Left kidney (tissue), 2 donors: ENCODE measurements around the gene CA6. TPM values are rescaled to one million over a fixed set of nuclear protein-coding genes. Genes with fewer than 3 reads are reported as not detected.
"Not testable (repeated sequence)": the region's sequence is repeated elsewhere in the genome, so short reads cannot be mapped to it uniquely, and the experiment has no call there.

Source experiments
- DNase-seq: peaks from one replicate; pipeline ENCODE4 v3.0.0-alpha.2; 2013
- polyA plus RNA-seq: library from polyadenylated mRNA; unstranded; fragments of 120-200 nt; gene quantifications from one replicate; pipeline ENCODE4 v1.2.1, GENCODE V29; 2013; ENCODE audit not compliant: insufficient read length

The CA6 gene
- polyA plus RNA-seq, 1 donor: 0.12 TPM

DNA sequence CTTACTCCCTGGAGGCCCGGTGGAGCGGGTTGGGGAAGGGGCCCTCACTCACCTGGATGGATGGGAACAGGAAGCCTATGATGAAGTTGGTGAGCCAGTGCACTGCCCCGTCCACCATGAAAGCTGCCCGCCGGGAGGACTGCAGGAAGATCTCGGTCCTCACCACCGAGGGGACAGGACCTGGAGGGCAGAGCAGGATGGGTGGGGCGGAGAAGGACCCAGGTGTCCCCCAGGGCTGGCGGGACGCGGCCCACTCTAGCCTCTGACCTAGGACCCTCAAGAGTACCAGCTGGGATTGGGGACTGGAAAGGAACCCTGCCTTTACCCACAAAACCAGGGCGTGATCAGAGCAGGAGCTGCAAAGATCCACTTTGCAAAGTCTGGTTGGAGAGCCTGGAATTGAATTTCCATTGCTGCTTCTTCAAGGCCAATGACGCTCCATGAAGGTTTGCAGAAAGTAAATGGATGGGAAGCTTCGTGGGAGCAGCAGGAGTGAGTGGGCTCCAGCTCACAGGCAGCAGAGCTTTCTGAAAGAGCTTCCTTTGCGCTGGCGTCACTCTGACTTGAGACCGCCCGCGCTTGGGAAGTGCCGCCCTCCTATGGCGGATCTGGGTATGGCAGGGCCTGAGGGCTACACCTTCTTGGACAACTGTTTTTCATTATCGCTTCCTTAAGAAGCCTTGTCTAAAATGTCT is 59.2 kb downstream of the CA6 start:
- peak; percentile 77 for DNase-seq

DNA sequence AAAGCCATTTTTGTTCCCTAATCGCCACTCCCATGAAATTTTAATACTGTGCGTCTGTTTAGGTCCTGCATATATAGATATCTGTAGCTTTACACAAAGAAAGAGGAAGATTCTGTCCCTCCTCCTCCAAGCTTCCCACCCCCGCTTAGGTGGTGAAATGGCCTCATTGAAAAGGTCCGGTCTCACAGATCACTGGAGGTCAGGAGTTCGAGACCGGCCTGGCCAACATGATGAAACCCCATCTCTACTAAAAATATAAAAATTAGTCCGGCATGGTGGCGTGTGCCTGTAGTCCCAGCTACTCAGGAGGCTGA is 59.7 kb downstream of the CA6 start:
- no peak for DNase-seq

DNA sequence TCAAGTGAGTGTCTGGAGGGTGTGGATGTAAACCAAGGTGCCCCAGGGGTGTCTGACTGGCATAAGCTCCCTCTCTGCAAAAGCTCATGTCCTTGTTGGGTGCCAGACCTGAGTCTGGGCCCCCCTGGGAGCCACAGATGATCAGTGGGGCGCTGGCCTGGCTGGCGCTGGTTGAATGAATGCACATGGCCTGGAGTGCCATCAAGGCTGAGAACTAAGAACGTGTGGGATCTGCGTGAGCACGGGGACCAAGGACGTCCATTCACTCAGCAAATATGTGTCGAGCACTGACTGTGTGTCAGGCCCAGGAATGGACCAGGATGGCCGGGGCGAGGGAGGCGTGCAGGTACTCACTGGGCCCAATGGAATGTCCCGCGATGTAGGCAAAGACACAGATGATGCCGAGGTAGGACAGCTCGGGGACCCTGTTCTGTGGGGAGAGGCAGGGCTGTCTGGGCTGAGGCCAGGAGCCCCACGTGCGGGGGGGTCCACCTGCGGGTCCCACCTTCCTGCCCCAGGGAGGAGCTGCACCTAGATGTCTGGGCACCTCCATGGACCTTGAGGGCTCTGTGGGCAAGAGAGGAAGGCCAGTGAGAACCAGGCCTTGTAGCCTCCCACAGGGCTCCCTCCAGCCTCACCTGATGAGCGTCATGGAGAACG is 61.4 kb downstream of the CA6 start:
- no peak for DNase-seq

DNA sequence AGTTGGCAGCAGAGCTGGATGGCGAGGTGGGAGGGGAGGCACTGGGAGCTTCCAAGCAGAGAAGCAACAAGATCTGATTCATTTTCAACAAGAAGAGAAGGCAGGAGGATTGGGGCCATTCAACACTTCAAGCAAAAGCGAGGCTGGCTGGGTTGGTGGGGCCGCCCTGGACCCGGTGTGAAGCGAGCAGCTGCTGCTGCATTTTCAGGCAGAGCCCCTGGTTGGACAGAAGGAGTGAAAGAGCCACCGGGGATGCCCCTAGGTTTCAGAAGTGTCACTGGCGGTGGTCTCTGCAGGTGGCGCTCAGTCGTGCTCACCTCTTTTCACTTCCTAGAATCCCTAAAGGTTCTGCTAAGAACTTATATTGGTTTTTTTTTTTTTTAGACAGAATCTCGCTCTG is 62.6 kb downstream of the CA6 start:
- DNase-seq: no peak

DNA sequence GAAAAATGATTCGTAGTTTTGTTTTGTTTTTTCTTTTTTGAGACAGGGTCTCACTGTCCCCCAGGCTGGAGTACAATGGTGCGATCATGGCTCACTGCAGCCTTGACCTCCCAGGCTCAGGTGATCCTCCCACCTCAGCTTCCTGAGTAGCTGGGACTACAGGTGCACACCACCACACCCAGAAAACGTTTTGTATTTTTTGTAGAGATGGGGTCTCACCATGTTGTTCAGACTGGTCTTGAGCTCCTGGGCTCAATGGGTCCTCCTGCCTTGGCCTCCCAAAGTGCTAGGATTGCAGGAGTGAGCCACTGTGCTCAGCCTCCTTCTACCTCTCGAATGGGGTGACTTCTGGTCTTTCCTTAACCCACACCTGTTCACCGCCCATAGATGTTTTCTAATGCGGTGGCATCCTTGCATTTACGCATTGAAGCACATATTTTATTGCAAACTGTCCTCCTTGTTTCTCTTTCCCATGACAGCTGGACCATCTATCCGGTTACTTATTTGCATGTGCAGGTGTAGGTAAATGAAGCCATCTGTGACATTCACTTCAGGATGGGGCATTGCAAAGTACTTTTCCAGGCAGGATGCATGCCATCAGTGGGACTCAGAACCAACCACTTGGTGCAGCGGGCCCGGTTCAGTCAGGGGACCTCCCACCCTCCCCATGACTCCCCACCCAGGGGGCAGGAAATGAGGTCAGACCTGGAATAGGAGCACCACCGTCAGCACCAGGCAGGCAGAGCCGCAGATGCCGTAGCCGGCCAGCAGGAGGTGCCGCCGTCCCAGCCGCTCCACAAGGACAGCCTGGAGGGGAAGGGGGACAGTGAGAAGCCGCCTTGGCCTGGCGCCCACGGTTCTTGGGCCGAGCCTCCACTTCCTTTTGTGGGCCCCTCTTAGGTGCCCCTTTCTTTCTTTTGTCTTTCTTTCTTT is 64.0 kb downstream of the CA6 start:
- DNase-seq: no peak

DNA sequence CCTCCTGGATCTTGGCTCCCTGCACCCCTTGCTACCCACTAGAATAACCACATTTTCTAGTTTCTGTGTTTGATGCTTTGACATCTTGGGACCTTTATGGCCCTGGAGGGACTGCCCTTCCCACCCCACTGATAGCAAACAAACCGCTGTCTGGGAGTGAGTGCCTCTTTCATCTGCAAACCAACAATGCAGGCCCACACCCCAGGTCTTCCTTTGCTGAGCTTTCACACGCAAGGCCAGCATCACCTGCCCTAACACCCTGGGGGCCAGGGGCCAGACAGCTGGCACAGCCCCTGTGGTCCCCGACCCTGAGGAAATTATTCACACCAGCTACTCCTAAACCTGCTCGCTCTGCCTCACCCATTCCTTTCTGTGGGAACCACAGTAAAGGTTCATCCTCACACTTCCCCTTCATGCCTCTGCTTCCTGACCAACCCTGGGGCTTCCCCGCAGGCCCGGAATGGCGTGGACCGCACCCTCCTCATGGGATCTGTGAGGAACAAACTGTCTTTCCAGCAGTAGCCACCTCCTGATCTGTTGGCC is 65.2 kb downstream of the CA6 start:
- no peak for DNase-seq

DNA sequence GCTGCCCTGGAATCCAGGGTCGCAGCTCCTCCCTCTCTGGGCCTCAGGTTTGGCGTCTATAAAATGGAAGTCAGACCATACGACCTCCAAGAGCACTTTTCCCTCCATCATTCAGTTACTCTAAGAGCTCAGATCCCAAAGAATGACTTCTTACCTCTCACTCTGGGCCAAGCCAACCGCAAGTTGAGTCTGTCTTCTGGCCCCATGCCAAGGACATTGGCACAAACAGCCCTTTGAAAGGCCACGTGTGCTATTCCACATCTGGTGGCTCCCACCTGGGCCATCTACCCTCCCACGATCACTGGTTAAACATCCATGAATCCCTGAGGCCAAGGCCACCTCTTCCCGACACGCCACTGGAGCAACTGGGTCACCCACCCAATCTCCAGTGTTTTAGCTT is 68.2 kb downstream of the CA6 start:
- no peak for DNase-seq

DNA sequence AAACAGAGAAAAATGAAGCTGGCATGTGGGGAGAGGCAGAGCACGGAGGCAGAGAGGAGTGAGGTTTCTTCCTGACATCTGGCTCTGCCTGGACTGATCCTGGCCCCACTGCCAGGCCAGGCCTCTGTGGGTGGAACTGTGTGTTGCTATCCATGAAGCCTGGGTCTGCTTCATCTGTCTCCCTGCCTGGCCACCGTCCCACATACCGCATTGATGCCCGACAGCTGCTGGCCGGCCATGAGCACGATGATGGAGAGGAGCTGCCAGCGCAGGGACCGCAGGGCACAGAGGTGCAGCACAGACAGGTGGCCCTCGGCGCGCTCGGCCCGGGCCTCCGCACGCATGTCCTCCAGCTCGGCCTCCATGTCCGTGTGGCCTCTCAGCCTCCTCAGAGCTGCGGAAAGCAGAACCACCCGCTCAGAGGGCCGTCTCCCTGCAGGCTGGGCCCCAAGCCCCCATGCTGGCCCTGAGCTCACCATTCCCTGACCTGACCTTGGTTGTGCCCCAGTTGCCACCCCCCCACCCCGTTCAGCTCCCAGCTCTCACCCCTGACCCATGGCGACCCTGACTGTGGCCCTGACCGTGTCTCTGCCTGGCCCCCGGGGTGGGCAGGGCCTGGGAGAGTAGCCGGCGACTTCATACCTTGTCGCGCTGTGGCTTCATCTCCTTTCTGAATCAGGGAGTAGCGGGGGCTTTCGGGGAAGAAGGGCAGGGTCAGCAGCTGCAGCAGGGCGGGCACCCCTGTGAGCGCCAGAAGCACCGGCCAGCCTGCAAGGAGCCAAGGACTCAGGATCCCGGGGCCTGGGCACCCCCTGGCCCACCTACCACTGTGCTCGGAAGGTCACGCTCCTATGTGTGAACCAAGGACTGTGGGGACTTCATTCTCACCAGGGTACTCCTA is 69.1 kb downstream of the CA6 start:
- DNase-seq: no peak

DNA sequence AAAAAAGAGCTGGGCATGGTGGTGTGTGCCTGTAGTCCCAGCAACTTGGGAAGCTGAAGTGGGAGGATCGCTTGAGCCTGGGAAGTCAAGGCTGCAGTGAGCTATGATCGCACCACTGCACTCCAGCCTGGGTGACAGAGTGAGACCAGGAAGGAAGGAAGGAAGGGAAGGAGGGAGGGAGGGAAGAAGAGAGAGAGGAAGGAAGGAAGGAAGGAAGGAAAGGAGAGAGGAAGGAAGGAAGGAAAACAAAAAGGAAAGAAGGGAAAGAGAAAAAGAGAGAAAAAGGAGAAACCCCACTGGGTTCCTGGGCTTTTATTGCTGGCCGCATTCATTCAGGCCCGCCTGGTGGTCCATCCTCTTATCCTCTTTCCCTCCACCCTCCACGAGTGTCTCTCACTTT is 70.8 kb downstream of the CA6 start:
- no peak for DNase-seq

DNA sequence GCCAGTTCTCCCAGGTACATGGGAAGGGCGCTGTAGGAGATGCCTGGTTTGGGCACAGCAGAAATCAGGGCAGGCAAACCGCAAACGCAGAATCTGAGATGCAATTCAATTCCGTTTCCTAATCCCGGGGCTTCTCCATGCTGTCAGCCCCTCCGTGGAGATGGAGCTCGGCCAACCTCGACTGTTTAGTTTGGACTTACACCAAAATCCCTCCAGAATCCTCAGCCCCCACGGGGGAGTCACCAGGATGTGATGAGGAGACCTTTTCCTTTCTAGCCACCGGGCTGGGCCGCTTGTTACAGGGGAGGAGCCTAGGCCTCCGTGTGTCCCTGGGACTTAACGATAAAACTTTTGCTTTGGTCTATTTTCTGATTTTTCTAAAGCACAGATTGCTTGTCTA is 72.7 kb downstream of the CA6 start:
- peak; percentile 74 for DNase-seq

DNA sequence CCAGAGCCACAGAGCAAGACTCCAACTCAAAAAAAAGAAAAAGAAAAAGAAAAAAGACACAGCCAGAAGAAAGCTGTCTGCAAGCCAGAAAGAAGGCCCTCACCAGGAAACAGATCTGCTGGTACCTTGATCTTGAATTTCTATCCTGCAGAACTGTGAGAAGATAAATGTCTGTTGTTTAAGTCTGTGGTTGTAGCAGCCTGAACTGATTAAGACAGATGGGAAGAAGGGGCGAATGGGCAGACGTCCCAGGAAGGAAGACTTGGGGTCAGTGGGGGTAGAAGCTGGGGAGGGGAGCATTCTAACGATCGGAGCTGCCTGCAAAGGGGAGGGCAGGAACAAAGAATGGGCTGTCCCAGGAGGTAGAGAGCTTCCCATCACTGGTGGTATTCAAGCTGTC is 74.2 kb downstream of the CA6 start:
- DNase-seq: no peak

DNA sequence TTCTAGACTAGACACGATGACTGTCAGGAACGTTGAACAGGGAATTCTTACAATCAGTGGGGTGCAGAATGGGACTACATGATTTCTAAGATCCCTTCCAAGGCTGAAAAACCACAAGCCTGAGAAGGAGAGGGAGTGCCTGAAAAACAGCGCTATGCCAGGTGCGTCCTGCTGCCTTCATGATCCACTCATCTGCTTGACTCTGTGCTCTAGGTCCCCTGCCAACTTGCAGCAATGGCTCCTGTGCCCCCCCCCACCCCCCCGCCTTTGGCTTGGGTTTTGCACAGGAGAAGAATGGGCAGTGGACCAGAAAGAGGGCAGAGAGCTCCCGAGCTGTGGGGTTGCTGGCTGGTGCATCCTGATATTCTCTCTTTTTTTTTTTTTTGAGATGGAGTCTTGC is 74.6 kb downstream of the CA6 start:
- no peak for DNase-seq

DNA sequence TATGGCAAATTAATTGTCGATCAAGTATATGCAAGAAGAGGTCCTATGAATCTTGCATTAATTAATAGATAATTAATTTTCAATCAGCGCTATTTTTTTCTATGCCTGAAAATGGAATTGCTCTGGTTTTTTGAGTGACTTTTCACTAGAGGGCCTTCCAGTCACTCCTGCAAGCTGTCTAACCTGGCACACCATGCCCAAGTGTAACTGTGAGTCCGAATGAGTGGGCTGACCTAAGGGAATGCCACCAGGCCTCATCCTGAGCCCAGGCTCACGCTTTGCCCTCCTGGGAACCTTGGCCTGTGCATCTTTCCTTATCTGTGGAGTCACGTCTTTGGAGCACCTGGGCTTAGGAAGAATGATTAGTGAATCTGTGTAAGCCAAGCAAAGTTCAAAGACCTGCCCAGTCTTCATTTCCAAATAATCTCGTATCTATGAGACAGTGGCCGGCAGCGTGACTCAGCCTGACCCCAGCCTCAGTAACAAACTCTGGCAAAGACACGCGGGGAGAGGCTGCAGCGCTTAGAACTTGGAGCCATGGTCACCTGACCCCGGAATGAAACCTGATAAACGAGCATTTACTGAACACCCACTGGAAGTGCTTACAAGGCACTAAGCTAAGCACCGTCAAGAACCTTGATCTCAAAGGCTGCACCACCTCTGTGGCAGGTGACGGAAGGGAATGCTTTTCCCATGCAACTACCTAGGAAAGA is 76.5 kb downstream of the CA6 start:
- DNase-seq: not testable (repeated sequence)

DNA sequence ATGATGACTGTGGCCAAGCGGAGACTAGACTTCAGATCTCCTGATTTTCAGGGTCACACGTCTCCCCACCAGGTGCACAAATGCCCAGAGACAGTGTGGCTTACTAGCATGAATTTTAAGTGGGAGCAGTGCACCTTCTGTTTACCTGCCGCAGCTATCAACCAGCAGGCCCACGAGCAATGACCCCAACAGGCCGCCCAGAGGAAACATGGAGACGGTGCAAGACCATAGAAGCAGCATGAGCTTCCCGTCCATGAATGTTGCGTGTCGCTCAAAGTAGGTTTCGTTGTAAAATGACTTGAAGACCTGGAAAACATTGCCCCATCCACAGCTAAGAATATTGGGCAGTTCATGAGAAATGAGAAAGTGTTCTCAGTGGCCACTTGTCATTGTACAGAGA is 77.1 kb downstream of the CA6 start:
- no peak for DNase-seq

Other genes with a start within 250 kb of the CA6 start
- 163 TPM for gene RERE, start 128.2 kb upstream of the CA6 start, polyA plus RNA-seq
- gene ENO1, start 67.2 kb upstream of the CA6 start, polyA plus RNA-seq: 873 TPM
- gene SLC2A7, start 80.6 kb downstream of the CA6 start, polyA plus RNA-seq: not detected
- 0.88 TPM for gene SLC2A5, start 123.8 kb downstream of the CA6 start, polyA plus RNA-seq
- gene GPR157, start 183.2 kb downstream of the CA6 start, polyA plus RNA-seq: 1.4 TPM